Common myeloid progenitor, CD34-positive (primary cell): ENCODE measurements around the gene MEAK7.

Experiments
- CTCF ChIA-PET: fragments of 350-600 bp; sonication (Branson Sonifier 250); formaldehyde crosslinking; loops from one replicate; lab custom pipeline; 2021; ENCODE audit warnings: antibody characterized with exemption; lab: Charles Lee
- POLR2A ChIA-PET: fragments of 350-600 bp; sonication (Branson Sonifier 250); formaldehyde crosslinking; loops from one replicate; lab custom pipeline; 2021; ENCODE audit warnings: antibody characterized with exemption; lab: Charles Lee
- DNase-seq, 3 donors: peaks; one replicate each; pipeline versions ENCODE4 v3.0.0 to v3.0.0-alpha.2; 2013
- H3K27ac ChIP-seq, 2 experiments: 1 replicate in 1 of 2; 2 replicates in 1 of 2; pipeline ENCODE4 v1.7.0; 2013; ENCODE audit warnings: inconsistent platforms in 2 of 2, low read length in 2 of 2, mild to moderate bottlenecking in 2 of 2, low read depth in 1 of 2, moderate library complexity in 1 of 2; ENCODE audit not compliant: severe bottlenecking in 2 of 2, insufficient read depth in 1 of 2, poor library complexity in 1 of 2
- H3K27me3 ChIP-seq, 5 experiments: replicated peaks in 2 of 5; 1 replicate in 3 of 5; 2 replicates in 2 of 5; pipeline versions ENCODE4 v1.6.1 to v1.7.0; 2013; ENCODE audit warnings: low read length in 4 of 5, mild to moderate bottlenecking in 2 of 5, moderate library complexity in 2 of 5, inconsistent platforms in 1 of 5; ENCODE audit not compliant: insufficient read depth in 5 of 5, control insufficient read depth in 4 of 5
- H3K36me3 ChIP-seq, 4 experiments: 1 replicate in 2 of 4; 2 replicates in 2 of 4; pipeline versions ENCODE4 v1.6.1 to v1.7.0; 2013; ENCODE audit warnings: low read length in 3 of 4, control low read depth in 1 of 4, mild to moderate bottlenecking in 1 of 4; ENCODE audit not compliant: control insufficient read depth in 4 of 4, insufficient read depth in 4 of 4
- H3K4me1 ChIP-seq, 4 experiments: 1 replicate in 3 of 4; 2 replicates in 1 of 4; pipeline versions ENCODE4 v1.6.1 to v1.7.1; 2013; ENCODE audit warnings: low read length in 3 of 4, mild to moderate bottlenecking in 3 of 4, control low read depth in 1 of 4, inconsistent platforms in 1 of 4, moderate library complexity in 1 of 4; ENCODE audit not compliant: control insufficient read depth in 4 of 4, insufficient read depth in 4 of 4; ENCODE audit errors: control extremely low read depth in 1 of 4
- H3K4me3 ChIP-seq, 7 experiments: 1 replicate in 4 of 7; 2 replicates in 3 of 7; pipeline versions ENCODE4 v1.5.1 to v1.7.0; 2013; ENCODE audit warnings: mild to moderate bottlenecking in 7 of 7, low read length in 6 of 7, moderate library complexity in 6 of 7, inconsistent platforms in 2 of 7, low read depth in 2 of 7, control low read depth in 1 of 7; ENCODE audit not compliant: insufficient read depth in 4 of 7, control insufficient read depth in 1 of 7; ENCODE audit errors: extremely low read depth in 1 of 7
- H3K9me3 ChIP-seq, 5 experiments: 1 replicate in 4 of 5; 2 replicates in 1 of 5; pipeline versions ENCODE4 v1.6.1 to v1.7.1; 2013; ENCODE audit warnings: low read length in 4 of 5, mild to moderate bottlenecking in 2 of 5, inconsistent platforms in 1 of 5, low read depth in 1 of 5, moderate library complexity in 1 of 5; ENCODE audit not compliant: control insufficient read depth in 4 of 5, insufficient read depth in 2 of 5; ENCODE audit errors: control extremely low read depth in 1 of 5
- WGBS: methylation state at CpG from one replicate; pipeline ENCODE4 v1.1.5; 2013; ENCODE audit not compliant: insufficient coverage; 5-methylcytosine and 5-hydroxymethylcytosine counted together

Gene MEAK7

GRCh38 chr16:84481051-84481735 lies 23.3 kb downstream of the MEAK7 start:
- CTCF ChIA-PET, result interaction anchor here (0.9 kb wide), 1 partner anchor 21 kb away, joined by 3 read pairs; no protein-coding TSS in a partner anchor
- H3K27ac ChIP-seq, result no peak overlapping the region
- H3K9me3 ChIP-seq, result no peaks in the 10 kb centered on the region
- no peak for DNase-seq
- peaks cover 0 to 17% (median 2%) of the 10 kb centered on the region in 4 experiments for H3K4me1 ChIP-seq
- no peak overlapping the region for H3K4me3 ChIP-seq
- peaks cover 0 to 21% (median 5%) of the 10 kb centered on the region in 4 experiments for H3K36me3 ChIP-seq
- WGBS, result 91% methylated on average over 16 of the region's 26 CpGs
- POLR2A ChIA-PET, result no interaction called here
- H3K27me3 ChIP-seq, result no peaks in the 10 kb centered on the region

DNA sequence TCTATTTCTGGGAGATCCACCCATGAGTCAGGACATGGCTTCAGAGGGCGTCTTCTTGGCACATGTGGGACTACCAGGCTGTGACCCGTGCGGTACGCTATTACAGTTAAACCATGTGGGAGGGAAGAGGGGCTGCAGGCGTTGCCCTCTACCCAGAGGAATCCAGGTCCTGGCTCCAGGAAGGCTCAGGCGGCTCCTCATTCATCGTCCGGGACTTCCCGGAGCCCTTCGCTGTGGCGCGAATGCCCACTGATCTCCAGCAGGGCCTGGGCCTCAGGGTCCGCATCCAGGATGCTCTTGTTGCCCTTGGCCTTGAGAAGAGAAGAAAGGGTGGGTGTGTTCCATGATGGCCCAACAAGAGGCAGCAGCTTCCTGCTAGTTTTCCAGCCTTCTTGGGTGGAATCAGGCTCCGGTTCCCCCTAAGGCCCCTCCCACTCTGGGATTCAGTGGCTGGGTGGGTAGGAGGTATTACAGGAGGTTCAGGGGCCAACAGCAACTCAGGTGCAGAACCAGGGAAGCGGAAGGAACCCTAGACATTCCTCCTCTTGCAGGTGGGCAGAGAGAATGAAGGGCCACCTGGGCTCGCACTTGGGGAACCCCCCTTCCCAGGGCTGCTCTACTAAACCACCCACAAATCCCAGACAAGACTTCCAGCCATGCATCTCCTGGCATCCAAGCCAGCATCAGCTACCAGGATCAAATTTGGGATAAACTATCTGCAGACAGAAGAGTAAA lies 24.6 kb downstream of the MEAK7 start:
- ChIA-PET CTCF (no interaction called here), POLR2A (no interaction called here)
- Histone ChIP-seq H3K27ac (no peak overlapping the region), H3K36me3 (peaks cover 0 to 14% (median 4%) of the 10 kb centered on the region in 4 experiments), H3K27me3 (no peaks in the 10 kb centered on the region), H3K4me1 (peaks cover 0 to 17% (median 2%) of the 10 kb centered on the region in 4 experiments), H3K4me3 (no peak overlapping the region), H3K9me3 (peaks cover 0 to 12% (median 0%) of the 10 kb centered on the region in 5 experiments)
- DNase-seq, result no peak
- 97% methylated on average over 13 of the region's 16 CpGs for WGBS

DNA sequence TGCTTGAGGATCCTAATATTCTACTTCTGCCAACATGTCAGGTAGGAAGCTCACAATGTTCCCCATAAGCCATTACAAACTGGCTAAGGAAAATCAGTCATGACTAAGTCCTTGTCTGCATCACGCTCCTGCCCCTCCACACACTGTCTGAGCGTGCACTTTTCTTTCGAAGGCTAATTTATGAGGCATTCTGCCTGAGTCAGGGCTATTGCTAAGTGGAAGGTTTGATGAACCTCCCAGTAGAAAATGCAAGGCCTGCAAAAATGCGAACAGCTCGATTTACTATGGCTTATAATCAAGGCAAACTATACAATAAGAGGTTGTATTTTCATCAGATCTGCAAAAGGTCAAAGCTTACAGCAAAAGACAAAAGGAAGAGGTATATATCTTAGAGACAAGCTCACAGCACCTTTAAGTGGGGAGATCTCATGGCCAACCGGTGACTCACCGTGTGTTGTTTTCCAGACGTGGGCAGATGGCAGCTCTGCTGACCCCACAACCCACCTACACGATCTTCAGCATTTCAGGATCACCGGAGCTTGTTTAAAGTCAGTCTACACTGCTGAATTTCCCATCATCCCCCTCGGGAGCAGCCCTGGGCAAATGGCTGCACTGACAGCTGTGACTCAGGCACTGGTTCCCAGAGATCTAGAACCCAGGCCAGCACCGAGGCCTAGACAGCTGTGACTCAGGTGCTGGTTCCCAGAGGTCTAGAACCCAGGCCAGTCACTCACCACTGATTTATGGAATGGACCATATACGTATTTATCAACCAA lies 26.1 kb downstream of the MEAK7 start:
- CTCF ChIA-PET, result interaction anchor here (0.7 to 1.1 kb wide), 3 partner anchors 9 to 28 kb away, joined by 3 to 4 read pairs (median 3); no protein-coding TSS in a partner anchor
- WGBS, result 96% methylated on average over 12 of the region's 13 CpGs
- Histone ChIP-seq H3K4me3 (no peak overlapping the region), H3K27me3 (no peaks in the 10 kb centered on the region), H3K36me3 (peaks cover 0 to 11% (median 4%) of the 10 kb centered on the region in 4 experiments), H3K4me1 (peaks cover 0 to 17% (median 2%) of the 10 kb centered on the region in 4 experiments), H3K27ac (no peak overlapping the region), H3K9me3 (peaks cover 0 to 12% (median 0%) of the 10 kb centered on the region in 5 experiments)
- DNase-seq, result no peak
- POLR2A ChIA-PET, result no interaction called here

- POLR2A ChIA-PET, result no interaction called here
- WGBS, result 85% methylated on average over 6 of the region's 7 CpGs
- Histone ChIP-seq H3K36me3 (peaks cover 0 to 11% (median 4%) of the 10 kb centered on the region in 4 experiments), H3K27ac (no peak overlapping the region), H3K27me3 (no peaks in the 10 kb centered on the region), H3K9me3 (peaks cover 0 to 12% (median 0%) of the 10 kb centered on the region in 5 experiments), H3K4me3 (no peak overlapping the region), H3K4me1 (peaks cover 0 to 14% (median 2%) of the 10 kb centered on the region in 4 experiments)
- no peak for DNase-seq
- CTCF ChIA-PET, result interaction anchor here (0.9 to 1.1 kb wide), 2 partner anchors 15 to 29 kb away, joined by 3 to 4 read pairs; no protein-coding TSS in a partner anchor
Measured at GRCh38 chr16:84477661-84478060, 26.8 kb downstream of the MEAK7 start.

- POLR2A ChIA-PET, result no interaction called here
- WGBS, result 85% methylated on average over 6 of the region's 8 CpGs
Measured at GRCh38 chr16:84476401-84476800, 28.1 kb downstream of the MEAK7 start.

GRCh38 chr16:84475643-84476240 lies 28.7 kb downstream of the MEAK7 start:
- peaks cover 1 to 16% (median 5%) of the 10 kb centered on the region in 5 experiments for H3K9me3 ChIP-seq
- peaks cover 0 to 11% (median 1%) of the 10 kb centered on the region in 4 experiments for H3K36me3 ChIP-seq
- DNase-seq, result no peak
- POLR2A ChIA-PET, result no interaction called here
- H3K4me3 ChIP-seq, result no peak overlapping the region
- CTCF ChIA-PET, result interaction anchor here (0.7 kb wide), 1 partner anchor 9 kb away, joined by 3 read pairs; no protein-coding TSS in a partner anchor
- no peak overlapping the region for H3K27ac ChIP-seq
- WGBS, result 100% methylated on average over 3 of the region's 8 CpGs
- no peaks in the 10 kb centered on the region for H3K27me3 ChIP-seq
- no peaks in the 10 kb centered on the region for H3K4me1 ChIP-seq

More at GRCh38 chr16:84476401-84476800, 28.1 kb downstream of the MEAK7 start:
- Histone ChIP-seq H3K27me3 (no peaks in the 10 kb centered on the region), H3K9me3 (peaks cover 1 to 16% (median 3%) of the 10 kb centered on the region in 5 experiments), H3K36me3 (peaks cover 0 to 11% (median 2%) of the 10 kb centered on the region in 4 experiments), H3K4me3 (no peak overlapping the region), H3K4me1 (peaks cover 0 to 3% (median 0%) of the 10 kb centered on the region in 4 experiments), H3K27ac (no peak overlapping the region)
- DNase-seq, result no peak
- CTCF ChIA-PET, result interaction anchor here (0.7 kb wide), 1 partner anchor 10 kb away, joined by 3 read pairs; no protein-coding TSS in a partner anchor
